GM19468 (cell line): ENCODE measurements around the gene PALB2.

Experiments used
- ATAC-seq: cut with Tn5 transposase; IDR thresholded peaks from one replicate; pipeline ENCODE4 v1.9.1; 2021; ENCODE audit warnings: mild to moderate bottlenecking, moderate library complexity, moderate number of reproducible peaks; ENCODE audit not compliant: unreplicated experiment; ENCODE audit errors: extremely low read depth

The PALB2 gene

GRCh38 chr16:23640931-23641765, at the start of gene PALB2, which contains the start of gene DCTN5:
TSS of gene PALB2 (minus strand) at chr16:23641310. CDS start at chr16:23641157, 153 bp downstream.
TSS of gene DCTN5 (plus strand) at chr16:23641466. CDS start at chr16:23641543, 77 bp downstream.
- peak; percentile 76 for ATAC-seq

DNA sequence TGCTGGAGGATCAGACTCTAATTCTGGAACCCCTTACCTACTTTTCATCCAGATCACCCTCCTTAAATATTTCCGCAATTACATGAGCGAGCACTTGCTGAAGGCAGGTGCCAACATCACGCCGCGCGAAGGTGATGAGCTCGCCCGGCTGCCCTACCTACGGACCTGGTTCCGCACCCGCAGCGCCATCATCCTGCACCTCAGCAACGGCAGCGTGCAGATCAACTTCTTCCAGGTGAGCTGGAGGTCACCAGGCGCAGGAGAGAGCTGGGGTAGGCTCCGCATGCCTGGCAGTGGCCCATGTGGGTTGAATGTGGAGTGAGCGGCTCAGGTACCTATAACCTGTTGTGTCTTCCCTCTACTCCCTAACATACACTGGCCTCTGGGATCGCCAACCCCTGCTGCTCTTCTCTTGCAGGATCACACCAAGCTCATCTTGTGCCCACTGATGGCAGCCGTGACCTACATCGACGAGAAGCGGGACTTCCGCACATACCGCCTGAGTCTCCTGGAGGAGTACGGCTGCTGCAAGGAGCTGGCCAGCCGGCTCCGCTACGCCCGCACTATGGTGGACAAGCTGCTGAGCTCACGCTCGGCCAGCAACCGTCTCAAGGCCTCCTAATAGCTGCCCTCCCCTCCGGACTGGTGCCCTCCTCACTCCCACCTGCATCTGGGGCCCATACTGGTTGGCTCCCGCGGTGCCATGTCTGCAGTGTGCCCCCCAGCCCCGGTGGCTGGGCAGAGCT, 48.5 kb upstream of the PALB2 start:
- ATAC-seq = no peak

DNA sequence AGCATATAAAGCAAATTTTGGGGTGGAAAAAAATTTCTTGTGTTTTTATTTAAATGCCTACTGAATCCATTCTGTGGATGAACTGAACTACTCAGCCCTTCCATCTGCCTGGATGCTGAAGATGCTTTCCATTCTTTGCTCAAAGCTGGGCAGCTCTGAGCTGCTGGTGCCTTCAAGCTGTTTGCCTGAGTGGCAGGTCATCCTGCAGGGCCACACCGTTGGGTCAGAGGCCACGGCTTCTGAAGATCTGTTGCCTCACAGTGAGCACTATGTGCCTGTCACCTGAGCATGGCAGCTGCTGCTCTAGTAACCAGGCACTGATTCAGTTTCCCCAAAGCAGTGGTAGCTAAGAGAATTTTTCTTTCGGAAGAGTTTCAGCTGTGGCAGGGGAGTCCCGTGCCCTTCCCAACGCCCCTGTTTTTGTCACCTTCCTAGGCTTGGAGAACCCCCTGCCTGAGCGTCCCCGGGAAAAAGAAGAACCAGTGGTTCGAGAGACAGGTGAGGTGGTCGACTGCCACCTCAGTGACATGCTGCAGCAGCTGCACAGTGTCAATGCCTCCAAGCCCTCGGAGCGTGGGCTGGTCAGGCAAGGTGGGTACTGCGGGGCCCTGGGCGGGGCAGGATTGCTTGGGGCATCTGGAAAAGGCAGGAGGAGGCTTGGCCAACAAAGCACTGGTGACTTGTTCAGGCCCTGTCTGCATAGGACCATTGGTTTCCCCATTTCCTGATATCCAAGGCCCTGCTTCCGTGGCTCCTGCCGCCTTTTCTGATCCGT, 46.1 kb upstream of the PALB2 start:
- ATAC-seq = no peak

DNA sequence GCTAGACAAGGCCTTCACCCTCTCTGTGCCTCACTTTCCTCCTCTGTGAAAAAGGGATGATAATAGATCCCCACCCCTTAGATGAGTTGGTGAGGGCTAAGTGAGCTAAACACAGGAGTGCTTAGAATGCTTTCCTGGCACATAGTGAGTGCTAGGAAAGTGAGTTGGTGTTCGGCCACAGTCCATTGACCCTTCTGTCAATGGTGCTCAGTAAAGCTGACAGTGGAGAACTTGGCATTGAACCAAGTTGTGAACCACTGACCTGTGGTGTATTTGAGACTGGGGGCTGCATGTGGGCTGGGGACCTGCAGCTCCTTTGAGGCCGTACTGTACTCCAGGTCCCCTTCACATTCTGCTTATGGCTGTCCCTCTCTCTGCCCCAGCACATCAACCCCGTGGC, 42.4 kb upstream of the PALB2 start:
- no peak for ATAC-seq

- ATAC-seq = no peak
Observed at GRCh38 chr16:23682181-23682580, 41.1 kb upstream of the PALB2 start.

- ATAC-seq = no peak
Observed at GRCh38 chr16:23679986-23680336, 38.9 kb upstream of the PALB2 start.

- no peak for ATAC-seq
Observed at GRCh38 chr16:23679274-23679985, 38.3 kb upstream of the PALB2 start.

DNA sequence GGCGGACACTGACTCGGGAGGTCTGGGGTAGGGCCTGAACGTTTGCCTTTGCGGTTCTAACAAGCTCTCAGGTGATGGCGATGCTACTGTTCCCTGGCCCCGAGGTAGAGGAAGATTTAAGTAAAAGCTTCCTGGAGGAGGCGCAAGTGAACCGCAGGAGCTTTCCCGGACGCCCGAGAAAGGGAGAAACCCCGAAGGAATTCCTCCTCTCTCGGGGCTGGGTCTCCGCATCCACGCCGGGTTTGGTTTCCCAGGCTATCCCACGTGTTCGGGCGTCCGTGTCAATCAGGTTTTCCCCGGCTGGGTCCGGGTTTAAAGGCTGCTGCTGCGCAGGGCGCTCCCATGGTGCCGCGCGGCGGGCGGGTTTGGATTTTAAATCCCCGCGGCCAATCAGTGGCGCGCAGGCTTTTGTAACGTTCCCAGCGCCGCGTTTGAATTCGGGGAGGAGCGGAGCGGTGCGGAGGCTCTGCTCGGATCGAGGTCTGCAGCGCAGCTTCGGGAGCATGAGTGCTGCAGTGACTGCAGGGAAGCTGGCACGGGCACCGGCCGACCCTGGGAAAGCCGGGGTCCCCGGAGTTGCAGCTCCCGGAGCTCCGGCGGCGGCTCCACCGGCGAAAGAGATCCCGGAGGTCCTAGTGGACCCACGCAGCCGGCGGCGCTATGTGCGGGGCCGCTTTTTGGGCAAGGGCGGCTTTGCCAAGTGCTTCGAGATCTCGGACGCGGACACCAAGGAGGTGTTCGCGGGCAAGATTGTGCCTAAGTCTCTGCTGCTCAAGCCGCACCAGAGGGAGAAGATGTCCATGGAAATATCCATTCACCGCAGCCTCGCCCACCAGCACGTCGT, 37.5 kb upstream of the PALB2 start, which contains the start of gene PLK1:
TSS of gene PLK1 (plus strand) at position 460 of the 844 bp plus-strand sequence. CDS start at position 504, 44 bp downstream.
- peak; percentile 69 for ATAC-seq

- no peak for ATAC-seq
Observed at GRCh38 chr16:23676924-23677480, 35.9 kb upstream of the PALB2 start.

DNA sequence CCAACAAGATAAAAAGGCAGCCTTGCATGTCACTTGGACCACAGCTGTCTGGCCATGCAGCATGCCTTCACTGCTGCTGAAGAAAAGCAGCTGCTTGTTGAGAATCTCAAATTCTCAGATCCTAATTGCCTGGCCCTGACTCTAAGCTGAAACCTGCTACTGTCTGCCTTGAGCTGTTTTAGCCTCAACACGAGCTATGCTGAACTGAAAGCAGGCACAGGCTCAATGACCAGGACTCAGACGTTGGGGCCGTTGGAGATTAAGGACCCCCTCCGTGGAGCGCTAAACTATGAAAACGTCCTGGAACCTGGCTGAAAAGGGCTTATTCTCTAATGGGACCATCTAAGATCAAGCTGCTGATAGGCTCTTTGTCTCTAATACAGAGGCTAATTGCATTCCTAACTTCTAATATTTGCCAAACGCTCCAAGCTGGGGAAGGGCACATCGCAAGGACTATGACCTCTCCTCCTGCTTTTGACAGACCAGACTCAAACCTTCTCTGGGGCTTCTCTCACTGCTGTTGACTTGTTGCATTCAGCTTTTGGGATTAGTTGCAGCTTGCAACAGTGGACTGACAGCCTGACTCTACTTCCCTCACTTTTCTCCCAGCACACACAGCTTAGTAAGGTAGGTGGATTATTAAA, 33.0 kb upstream of the PALB2 start:
- no peak for ATAC-seq

GRCh38 chr16:23670137-23670776, 29.1 kb upstream of the PALB2 start:
- ATAC-seq = peak; percentile 17

DNA sequence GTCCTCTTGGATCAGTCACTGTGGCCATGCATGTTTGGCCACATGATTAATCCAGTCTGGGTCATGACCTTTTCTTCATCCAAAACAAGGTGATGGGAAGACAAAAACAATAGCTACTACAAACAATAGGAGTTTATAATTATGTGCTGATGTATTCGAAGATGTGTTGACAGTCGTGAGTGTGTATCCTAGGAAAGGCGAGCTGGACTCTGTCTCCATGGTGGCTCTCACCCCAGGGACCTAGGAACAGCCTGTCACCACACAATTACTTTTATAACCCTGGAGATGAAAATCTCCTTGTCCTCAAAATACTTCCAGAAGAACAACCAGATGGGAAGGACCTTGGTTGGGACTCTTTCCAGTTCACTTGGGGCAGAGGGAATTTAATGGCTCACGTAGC, 27.8 kb upstream of the PALB2 start:
- ATAC-seq = no peak

- ATAC-seq = no peak
Observed at GRCh38 chr16:23668225-23668624, 27.1 kb upstream of the PALB2 start.

DNA sequence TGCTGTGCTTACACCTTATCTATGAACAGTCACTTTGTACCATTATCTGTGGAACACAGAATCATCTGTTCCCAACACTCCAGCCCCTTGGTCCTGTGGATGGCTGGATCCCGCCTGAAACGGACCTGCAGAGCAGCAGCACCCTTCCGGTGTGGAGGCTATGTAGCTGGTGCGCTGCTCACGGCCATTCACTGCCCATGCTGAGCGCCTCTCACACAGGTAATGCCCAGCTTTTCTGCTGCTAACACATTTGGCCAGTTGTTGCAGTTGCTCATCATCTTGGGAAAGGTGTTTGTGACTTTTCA, 26.2 kb upstream of the PALB2 start:
- ATAC-seq = no peak

- ATAC-seq = no peak
Observed at GRCh38 chr16:23666571-23667354, 25.7 kb upstream of the PALB2 start.

GRCh38 chr16:23663918-23664317, 22.8 kb upstream of the PALB2 start:
- no peak for ATAC-seq

DNA sequence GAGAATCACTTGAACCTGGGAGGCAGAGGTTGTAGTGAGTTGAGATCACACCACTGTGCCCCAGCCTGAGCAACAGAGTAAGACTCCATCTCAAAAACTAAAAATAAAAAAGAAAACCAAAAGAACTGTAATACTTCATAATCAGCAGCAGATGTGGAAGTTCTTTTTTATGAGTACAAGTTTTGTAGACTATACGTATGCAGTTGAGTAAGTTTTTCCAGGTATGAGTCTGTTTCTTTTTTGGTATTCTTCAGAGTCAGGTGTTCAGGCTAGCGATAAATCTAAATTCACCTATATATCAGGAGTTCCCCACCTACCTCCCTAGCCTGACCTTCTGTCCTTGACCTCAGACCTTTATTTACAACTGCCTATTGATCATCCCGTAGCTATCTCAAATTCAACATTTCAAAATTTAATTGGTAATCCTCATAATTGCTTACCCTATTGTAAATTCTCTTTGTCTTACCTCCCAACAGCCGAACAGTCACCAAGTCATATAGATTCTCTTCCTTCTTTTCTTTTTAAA, 10.9 kb upstream of the PALB2 start:
- ATAC-seq = no peak
